HTR-8/SVneo (cell line): ENCODE measurements around the gene SH3BGRL.
"Not testable (repeated sequence)": the region's sequence is repeated elsewhere in the genome, so short reads cannot be mapped to it uniquely, and the experiment has no call there.

Experiments
- DNase-seq: peaks from one replicate; pipeline ENCODE4 v3.0.0; 2011; ENCODE audit warnings: low spot score, mixed read lengths; ENCODE audit not compliant: insufficient read length
- FAIRE-seq: peaks from 2 replicates; lab custom pipeline; 2011; peaks lifted over from hg19 to GRCh38; lab: Jason Lieb, UNC

The SH3BGRL gene

GRCh38 chrX:81259020-81259713, 57.3 kb downstream of the SH3BGRL start:
- DNase-seq (no peak), FAIRE-seq (no peak)

- FAIRE-seq (no peak), DNase-seq (no peak)
Measured at GRCh38 chrX:81259714-81260395, 58.0 kb downstream of the SH3BGRL start.

- FAIRE-seq (no peak), DNase-seq (no peak)
Measured at GRCh38 chrX:81261576-81261975, 59.7 kb downstream of the SH3BGRL start.

GRCh38 chrX:81263059-81263458, 61.2 kb downstream of the SH3BGRL start:
- DNase-seq (no peak), FAIRE-seq (no peak)

GRCh38 chrX:81278616-81279015, 76.7 kb downstream of the SH3BGRL start:
- DNase-seq (no peak), FAIRE-seq (no peak)

- no peak for DNase-seq
- no peak for FAIRE-seq
Measured at GRCh38 chrX:81280148-81280547, 78.2 kb downstream of the SH3BGRL start.

GRCh38 chrX:81286075-81286474, 84.2 kb downstream of the SH3BGRL start:
- FAIRE-seq (no peak), DNase-seq (no peak)

GRCh38 chrX:81286608-81287007, 84.7 kb downstream of the SH3BGRL start:
- FAIRE-seq, result no peak
- no peak for DNase-seq

GRCh38 chrX:81291996-81292395, 90.1 kb downstream of the SH3BGRL start:
- FAIRE-seq, result no peak
- DNase-seq, result no peak

GRCh38 chrX:81294101-81294500, 92.2 kb downstream of the SH3BGRL start:
- DNase-seq (no peak), FAIRE-seq (no peak)

- no peak for DNase-seq
- no peak for FAIRE-seq
Measured at GRCh38 chrX:81301877-81302276, 100.0 kb downstream of the SH3BGRL start.

GRCh38 chrX:81304563-81304962, 102.7 kb downstream of the SH3BGRL start:
- DNase-seq, result no peak
- FAIRE-seq, result no peak

- no peak for DNase-seq
- FAIRE-seq, result no peak
Measured at GRCh38 chrX:81305240-81305639, 103.3 kb downstream of the SH3BGRL start.

- no peak for DNase-seq
- no peak for FAIRE-seq
Measured at GRCh38 chrX:81308086-81308829, 106.4 kb downstream of the SH3BGRL start.

GRCh38 chrX:81316163-81316562, 114.3 kb downstream of the SH3BGRL start:
- no peak for DNase-seq

GRCh38 chrX:81331653-81332052, 129.8 kb downstream of the SH3BGRL start:
- FAIRE-seq, DNase-seq: not testable (repeated sequence)

More at GRCh38 chrX:81316163-81316562, 114.3 kb downstream of the SH3BGRL start:
- FAIRE-seq, result no peak

- FAIRE-seq, result no peak
- no peak for DNase-seq
Measured at GRCh38 chrX:81336455-81337152, 134.7 kb downstream of the SH3BGRL start.

GRCh38 chrX:81337805-81338204, 135.9 kb downstream of the SH3BGRL start:
- DNase-seq (no peak), FAIRE-seq (no peak)

- DNase-seq, result no peak
- FAIRE-seq, result no peak
Measured at GRCh38 chrX:81338924-81339323, 137.0 kb downstream of the SH3BGRL start.

GRCh38 chrX:81345296-81345695, 143.4 kb downstream of the SH3BGRL start:
- DNase-seq, FAIRE-seq: not testable (repeated sequence)
